ENCODE results near the gene C4BPA. TPM values are rescaled to one million over a fixed set of nuclear protein-coding genes. Genes with fewer than 3 reads are reported as not detected.

The C4BPA gene
- polyA plus RNA-seq, 2 of the 4 experiments (the other 2 are of a cell fraction): 0.92 to 3.6 TPM

DNA sequence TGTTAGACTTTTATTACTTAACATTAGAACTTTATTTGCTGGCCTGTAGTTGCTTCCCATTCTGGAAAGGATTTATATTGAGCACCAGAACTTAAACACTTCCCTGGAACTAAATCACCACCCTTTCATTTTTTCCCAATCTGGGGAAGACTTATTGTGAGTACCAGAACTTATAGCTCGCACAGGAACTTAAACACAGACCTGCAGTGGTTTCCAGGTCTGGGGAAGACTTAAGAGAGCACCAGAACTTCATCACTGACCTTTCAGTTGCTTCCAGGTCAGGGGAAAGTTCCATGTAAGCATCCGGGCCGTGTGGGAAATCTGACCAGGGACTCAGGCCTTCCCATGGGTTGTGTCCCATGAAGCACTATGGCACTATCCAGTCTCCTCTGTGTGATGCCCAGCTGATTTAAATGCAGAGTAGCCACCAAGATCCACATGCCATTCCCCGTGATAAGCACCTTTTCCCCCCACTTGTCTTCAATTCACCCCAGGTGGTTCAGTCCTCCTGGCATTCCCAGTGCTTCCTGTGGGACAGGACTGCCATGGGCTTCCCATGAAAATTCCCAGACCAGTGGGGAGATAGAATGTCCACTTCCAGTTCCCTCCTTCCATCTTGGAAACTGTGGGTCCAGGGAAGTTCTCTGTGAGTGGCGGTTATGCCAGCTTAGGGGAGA lies 48.9 kb downstream of the C4BPA start:
- ATAC-seq: no peak
- POLR2A ChIA-PET: no interaction called here
- peak in 1 of 2 experiments; percentile 67 for DNase-seq (ENCODE audit: low read depth in 1 of 2, low spot score in 1 of 2)
- Histone ChIP-seq H3K4me2 (no peak overlapping the region), H3K4me1 (no peaks in the 10 kb centered on the region), H3K4me3 (no peak overlapping the region), H3K9me3 (peaks cover 14% of the 10 kb centered on the region; the same call in 1 of the 3 replicates), H3K27ac (no peak overlapping the region)
- TF ChIP-seq, protein P1, sequence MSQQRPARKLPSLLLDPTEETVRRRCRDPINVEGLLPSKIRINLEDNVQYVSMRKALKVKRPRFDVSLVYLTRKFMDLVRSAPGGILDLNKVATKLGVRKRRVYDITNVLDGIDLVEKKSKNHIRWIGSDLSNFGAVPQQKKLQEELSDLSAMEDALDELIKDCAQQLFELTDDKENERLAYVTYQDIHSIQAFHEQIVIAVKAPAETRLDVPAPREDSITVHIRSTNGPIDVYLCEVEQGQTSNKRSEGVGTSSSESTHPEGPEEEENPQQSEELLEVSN (IDR thresholded peaks at IDR 0.05; ENCODE audit: borderline replicate concordance, low read depth): no peak
- TF ChIP-seq FOSB (CRISPR knock-in tag; IDR thresholded peaks at IDR 0.05) (no peak), HEYL (CRISPR knock-in tag; IDR thresholded peaks at IDR 0.05) (no peak), CEBPB (IDR thresholded peaks at IDR 0.05) (no peak), RFX5 (IDR thresholded peaks at IDR 0.05) (no peak), MAZ (IDR thresholded peaks at IDR 0.05; ENCODE audit: borderline replicate concordance, low read depth, low read length) (no peak), BHLHE40 (IDR thresholded peaks at IDR 0.05; ENCODE audit: low read depth, low read length) (no peak), RNF2 (IDR thresholded peaks at IDR 0.05; ENCODE audit: borderline replicate concordance, low read depth) (no peak), CBX8 (IDR thresholded peaks at IDR 0.05) (no peak), HOXB13 (CRISPR knock-in tag; IDR thresholded peaks at IDR 0.05; ENCODE audit: low read depth) (no peak), NPAS2 (CRISPR knock-in tag; IDR thresholded peaks at IDR 0.05; ENCODE audit: borderline replicate concordance) (no peak), JUN (IDR thresholded peaks at IDR 0.05) (no peak), EP300 (IDR thresholded peaks at IDR 0.05) (no peak), GATA3 (IDR thresholded peaks at IDR 0.05; ENCODE audit: borderline replicate concordance) (no peak), EHMT2 (IDR thresholded peaks at IDR 0.05; ENCODE audit: low read depth) (no peak), FOXS1 (CRISPR knock-in tag; IDR thresholded peaks at IDR 0.05) (no peak), CBX2 (IDR thresholded peaks at IDR 0.05; ENCODE audit: borderline replicate concordance, low read depth) (no peak)
- TF ChIP-seq, protein P2, sequence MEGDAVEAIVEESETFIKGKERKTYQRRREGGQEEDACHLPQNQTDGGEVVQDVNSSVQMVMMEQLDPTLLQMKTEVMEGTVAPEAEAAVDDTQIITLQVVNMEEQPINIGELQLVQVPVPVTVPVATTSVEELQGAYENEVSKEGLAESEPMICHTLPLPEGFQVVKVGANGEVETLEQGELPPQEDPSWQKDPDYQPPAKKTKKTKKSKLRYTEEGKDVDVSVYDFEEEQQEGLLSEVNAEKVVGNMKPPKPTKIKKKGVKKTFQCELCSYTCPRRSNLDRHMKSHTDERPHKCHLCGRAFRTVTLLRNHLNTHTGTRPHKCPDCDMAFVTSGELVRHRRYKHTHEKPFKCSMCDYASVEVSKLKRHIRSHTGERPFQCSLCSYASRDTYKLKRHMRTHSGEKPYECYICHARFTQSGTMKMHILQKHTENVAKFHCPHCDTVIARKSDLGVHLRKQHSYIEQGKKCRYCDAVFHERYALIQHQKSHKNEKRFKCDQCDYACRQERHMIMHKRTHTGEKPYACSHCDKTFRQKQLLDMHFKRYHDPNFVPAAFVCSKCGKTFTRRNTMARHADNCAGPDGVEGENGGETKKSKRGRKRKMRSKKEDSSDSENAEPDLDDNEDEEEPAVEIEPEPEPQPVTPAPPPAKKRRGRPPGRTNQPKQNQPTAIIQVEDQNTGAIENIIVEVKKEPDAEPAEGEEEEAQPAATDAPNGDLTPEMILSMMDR (IDR thresholded peaks at IDR 0.05): no peak
- TF ChIP-seq, protein P3, sequence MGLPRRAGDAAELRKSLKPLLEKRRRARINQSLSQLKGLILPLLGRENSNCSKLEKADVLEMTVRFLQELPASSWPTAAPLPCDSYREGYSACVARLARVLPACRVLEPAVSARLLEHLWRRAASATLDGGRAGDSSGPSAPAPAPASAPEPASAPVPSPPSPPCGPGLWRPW (IDR thresholded peaks at IDR 0.05): no peak
- FAIRE-seq: no peak
- WGBS (ENCODE audit: missing lambda C conversion rate): 71% methylated on average over 5 of the region's 5 CpGs
- CTCF ChIA-PET: interaction anchor here (0.7 kb wide), 1 partner anchor 519 kb away, joined by 3 read pairs; no protein-coding TSS in a partner anchor

DNA sequence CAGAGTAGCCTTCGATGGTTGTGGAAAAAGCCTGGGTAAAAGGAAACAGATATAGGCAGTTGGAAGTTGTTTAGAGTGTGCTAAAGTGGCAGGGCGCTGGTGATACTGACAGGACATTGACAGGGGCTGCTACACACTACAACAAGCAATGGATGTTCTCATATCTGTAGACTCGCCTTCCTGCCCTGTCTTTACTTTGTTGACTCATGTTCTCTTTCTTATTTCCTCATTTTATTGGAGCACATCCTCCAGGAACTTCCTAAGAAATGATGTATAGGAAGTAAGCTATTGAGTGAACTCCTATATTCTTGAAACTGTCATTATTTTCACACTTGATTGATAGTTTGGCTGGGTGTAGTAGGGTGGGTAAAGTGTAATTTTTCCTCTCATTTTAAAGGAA lies 51.0 kb downstream of the C4BPA start:
- Histone ChIP-seq H3K9me3 (peaks cover 15% of the 10 kb centered on the region; the same call in 1 of the 3 replicates), H3K4me1 (no peaks in the 10 kb centered on the region), H3K27ac (no peak overlapping the region), H3K4me2 (no peak overlapping the region), H3K4me3 (no peak overlapping the region)
- ChIA-PET POLR2A (no interaction called here), CTCF (no interaction called here)
- FAIRE-seq (no peak), DNase-seq (ENCODE audit: low read depth in 1 of 2, low spot score in 1 of 2) (no peak), ATAC-seq (no peak)
- no peak for TF ChIP-seq MYC (IDR thresholded peaks at IDR 0.05; ENCODE audit: borderline replicate concordance, low read length)
- TF ChIP-seq CHD4 (IDR thresholded peaks at IDR 0.05; ENCODE audit: borderline replicate concordance): no peak
- TF ChIP-seq, protein P4, sequence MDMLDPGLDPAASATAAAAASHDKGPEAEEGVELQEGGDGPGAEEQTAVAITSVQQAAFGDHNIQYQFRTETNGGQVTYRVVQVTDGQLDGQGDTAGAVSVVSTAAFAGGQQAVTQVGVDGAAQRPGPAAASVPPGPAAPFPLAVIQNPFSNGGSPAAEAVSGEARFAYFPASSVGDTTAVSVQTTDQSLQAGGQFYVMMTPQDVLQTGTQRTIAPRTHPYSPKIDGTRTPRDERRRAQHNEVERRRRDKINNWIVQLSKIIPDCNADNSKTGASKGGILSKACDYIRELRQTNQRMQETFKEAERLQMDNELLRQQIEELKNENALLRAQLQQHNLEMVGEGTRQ (IDR thresholded peaks at IDR 0.05): no peak
- TF ChIP-seq, protein P5, sequence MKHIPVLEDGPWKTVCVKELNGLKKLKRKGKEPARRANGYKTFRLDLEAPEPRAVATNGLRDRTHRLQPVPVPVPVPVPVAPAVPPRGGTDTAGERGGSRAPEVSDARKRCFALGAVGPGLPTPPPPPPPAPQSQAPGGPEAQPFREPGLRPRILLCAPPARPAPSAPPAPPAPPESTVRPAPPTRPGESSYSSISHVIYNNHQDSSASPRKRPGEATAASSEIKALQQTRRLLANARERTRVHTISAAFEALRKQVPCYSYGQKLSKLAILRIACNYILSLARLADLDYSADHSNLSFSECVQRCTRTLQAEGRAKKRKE (CRISPR knock-in tag; IDR thresholded peaks at IDR 0.05; ENCODE audit: low read depth): no peak
- no peak for TF ChIP-seq HEYL (CRISPR knock-in tag; IDR thresholded peaks at IDR 0.05)
- TF ChIP-seq, protein P6, sequence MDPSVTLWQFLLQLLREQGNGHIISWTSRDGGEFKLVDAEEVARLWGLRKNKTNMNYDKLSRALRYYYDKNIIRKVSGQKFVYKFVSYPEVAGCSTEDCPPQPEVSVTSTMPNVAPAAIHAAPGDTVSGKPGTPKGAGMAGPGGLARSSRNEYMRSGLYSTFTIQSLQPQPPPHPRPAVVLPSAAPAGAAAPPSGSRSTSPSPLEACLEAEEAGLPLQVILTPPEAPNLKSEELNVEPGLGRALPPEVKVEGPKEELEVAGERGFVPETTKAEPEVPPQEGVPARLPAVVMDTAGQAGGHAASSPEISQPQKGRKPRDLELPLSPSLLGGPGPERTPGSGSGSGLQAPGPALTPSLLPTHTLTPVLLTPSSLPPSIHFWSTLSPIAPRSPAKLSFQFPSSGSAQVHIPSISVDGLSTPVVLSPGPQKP (IDR thresholded peaks at IDR 0.05; ENCODE audit: low read depth, low read length): no peak
- no peak for TF ChIP-seq CEBPB (IDR thresholded peaks at IDR 0.05)
- no peak for TF ChIP-seq EP300 (IDR thresholded peaks at IDR 0.05)
- WGBS (ENCODE audit: missing lambda C conversion rate): 12% methylated on average over 3 of the region's 3 CpGs
